RWPE2 (cell line): ENCODE results near the gene FHIT.
"Not testable (repeated sequence)": the region's sequence is repeated elsewhere in the genome, so short reads cannot be mapped to it uniquely, and the experiment has no call there.

Experiments used
- ATAC-seq: fragments of 200-7000 bp; cut with Tn5 transposase; 3 replicates; pipeline ENCODE4 v1.9.1; 2021; ENCODE audit warnings: low read depth
- DNase-seq: peaks from one replicate; pipeline ENCODE4 v3.0.0-alpha.2; 2020; ENCODE audit warnings: low spot score
- H3K27ac ChIP-seq: fragments of 450-650 bp; 2 replicates; pipeline ENCODE4 v1.5.1; 2017; ENCODE audit warnings: mild to moderate bottlenecking; ENCODE audit not compliant: poor library complexity, severe bottlenecking
- H3K27me3 ChIP-seq: fragments of 250-450 bp; sonication (Bioruptor Pico); 2 replicates; pipeline ENCODE4 v1.5.1; 2021; ENCODE audit warnings: mild to moderate bottlenecking, moderate library complexity; ENCODE audit not compliant: insufficient read depth, poor library complexity, severe bottlenecking
- H3K36me3 ChIP-seq: fragments of 250-450 bp; sonication (Bioruptor Pico); 2 replicates; pipeline ENCODE4 v1.5.1; 2020; ENCODE audit warnings: low read depth, mild to moderate bottlenecking, moderate library complexity
- H3K4me1 ChIP-seq: fragments of 250-450 bp; sonication (Bioruptor Pico); 2 replicates; pipeline ENCODE4 v1.5.1; 2021; ENCODE audit warnings: mild to moderate bottlenecking, moderate library complexity; ENCODE audit not compliant: insufficient read depth, poor library complexity, severe bottlenecking
- H3K4me3 ChIP-seq: fragments of 250-450 bp; sonication (Bioruptor Pico); 2 replicates; pipeline ENCODE4 v1.5.1; 2021; ENCODE audit warnings: mild to moderate bottlenecking, moderate library complexity; ENCODE audit not compliant: severe bottlenecking
- H3K9me3 ChIP-seq: fragments of 250-450 bp; sonication (Bioruptor Pico); 2 replicates; pipeline ENCODE4 v1.5.1; 2021; ENCODE audit warnings: mild to moderate bottlenecking, moderate library complexity; ENCODE audit not compliant: severe bottlenecking
- TF ChIP-seq, protein P1 (sequence below): fragments of 450-650 bp; IDR thresholded peaks from one replicate; pipeline ENCODE4 v1.5.1; 2017; ENCODE audit warnings: mild to moderate bottlenecking, moderate library complexity; ENCODE audit not compliant: poor library complexity, severe bottlenecking

FHIT gene

DNA sequence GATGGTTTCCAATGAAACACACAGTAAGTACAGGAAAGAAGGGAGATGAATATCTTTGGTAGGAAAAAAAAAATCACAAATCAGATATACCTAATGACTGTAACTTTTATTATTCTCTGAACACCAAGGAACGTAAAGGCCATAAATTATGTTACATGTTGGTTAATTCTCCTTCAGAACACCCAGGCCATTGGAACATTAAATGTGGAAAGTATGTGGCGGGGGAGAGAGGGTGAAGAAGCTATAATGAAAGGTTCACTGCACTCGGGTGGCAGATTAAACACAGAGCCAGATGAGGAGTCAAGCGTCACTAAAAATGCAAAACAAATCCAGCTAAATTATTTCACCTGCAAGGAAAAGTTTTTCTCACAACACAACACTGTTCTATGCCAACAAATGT, 193.8 kb downstream of the FHIT start:
- TF ChIP-seq, protein P1, sequence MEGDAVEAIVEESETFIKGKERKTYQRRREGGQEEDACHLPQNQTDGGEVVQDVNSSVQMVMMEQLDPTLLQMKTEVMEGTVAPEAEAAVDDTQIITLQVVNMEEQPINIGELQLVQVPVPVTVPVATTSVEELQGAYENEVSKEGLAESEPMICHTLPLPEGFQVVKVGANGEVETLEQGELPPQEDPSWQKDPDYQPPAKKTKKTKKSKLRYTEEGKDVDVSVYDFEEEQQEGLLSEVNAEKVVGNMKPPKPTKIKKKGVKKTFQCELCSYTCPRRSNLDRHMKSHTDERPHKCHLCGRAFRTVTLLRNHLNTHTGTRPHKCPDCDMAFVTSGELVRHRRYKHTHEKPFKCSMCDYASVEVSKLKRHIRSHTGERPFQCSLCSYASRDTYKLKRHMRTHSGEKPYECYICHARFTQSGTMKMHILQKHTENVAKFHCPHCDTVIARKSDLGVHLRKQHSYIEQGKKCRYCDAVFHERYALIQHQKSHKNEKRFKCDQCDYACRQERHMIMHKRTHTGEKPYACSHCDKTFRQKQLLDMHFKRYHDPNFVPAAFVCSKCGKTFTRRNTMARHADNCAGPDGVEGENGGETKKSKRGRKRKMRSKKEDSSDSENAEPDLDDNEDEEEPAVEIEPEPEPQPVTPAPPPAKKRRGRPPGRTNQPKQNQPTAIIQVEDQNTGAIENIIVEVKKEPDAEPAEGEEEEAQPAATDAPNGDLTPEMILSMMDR: no peak
- ATAC-seq (no peak), DNase-seq (no peak)
- Histone ChIP-seq H3K27me3 (no peaks in the 10 kb centered on the region), H3K9me3 (no peaks in the 10 kb centered on the region), H3K4me1 (no peaks in the 10 kb centered on the region), H3K36me3 (no peaks in the 10 kb centered on the region), H3K27ac (no peak overlapping the region), H3K4me3 (no peak overlapping the region)

DNA sequence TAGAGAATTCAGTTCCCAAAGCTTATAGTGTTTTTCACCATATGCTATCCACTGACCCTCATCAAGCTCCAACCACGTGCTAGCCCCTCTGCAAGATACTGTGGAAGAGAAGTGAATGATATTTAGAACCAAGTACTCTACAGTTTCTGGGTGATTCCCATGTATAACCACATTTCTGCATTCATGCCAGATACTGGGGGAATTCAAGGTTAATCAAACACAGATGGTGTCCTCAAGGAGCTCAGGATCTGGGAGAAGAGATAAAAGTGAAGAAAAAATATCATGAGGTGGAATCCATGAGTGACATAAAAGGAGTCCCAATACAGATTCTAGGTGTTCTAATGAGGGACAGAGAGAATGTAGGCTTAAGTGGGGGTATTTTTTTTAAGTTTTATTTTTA, 195.8 kb downstream of the FHIT start:
- Histone ChIP-seq H3K27ac (no peak overlapping the region), H3K9me3 (no peaks in the 10 kb centered on the region), H3K36me3 (no peaks in the 10 kb centered on the region), H3K4me3 (no peak overlapping the region), H3K27me3 (no peaks in the 10 kb centered on the region), H3K4me1 (no peaks in the 10 kb centered on the region)
- ATAC-seq (no peak), DNase-seq (no peak)
- TF ChIP-seq, protein P1: no peak

GRCh38 chr3:61053781-61054496, 197.3 kb downstream of the FHIT start:
- ATAC-seq (no peak), DNase-seq (no peak)
- H3K4me1 ChIP-seq: no peaks in the 10 kb centered on the region
- H3K27ac ChIP-seq: no peak overlapping the region
- TF ChIP-seq, protein P1: no peak
- H3K36me3 ChIP-seq: no peaks in the 10 kb centered on the region
- no peak overlapping the region for H3K4me3 ChIP-seq
- H3K9me3 ChIP-seq: no peaks in the 10 kb centered on the region
- H3K27me3 ChIP-seq: no peaks in the 10 kb centered on the region

GRCh38 chr3:61052851-61053250, 198.4 kb downstream of the FHIT start:
- Histone ChIP-seq H3K4me3 (no peak overlapping the region), H3K27me3 (no peaks in the 10 kb centered on the region), H3K4me1 (no peaks in the 10 kb centered on the region), H3K9me3 (no peaks in the 10 kb centered on the region), H3K27ac (no peak overlapping the region), H3K36me3 (no peaks in the 10 kb centered on the region)
- TF ChIP-seq, protein P1: no peak
- DNase-seq (no peak), ATAC-seq (no peak)

GRCh38 chr3:61051666-61052065, 199.6 kb downstream of the FHIT start:
- H3K36me3 ChIP-seq: no peaks in the 10 kb centered on the region
- DNase-seq: no peak
- no peaks in the 10 kb centered on the region for H3K9me3 ChIP-seq
- TF ChIP-seq, protein P1: no peak
- H3K4me1 ChIP-seq: no peaks in the 10 kb centered on the region
- no peak for ATAC-seq
- H3K4me3 ChIP-seq: no peak overlapping the region
- no peak overlapping the region for H3K27ac ChIP-seq
- no peaks in the 10 kb centered on the region for H3K27me3 ChIP-seq

DNA sequence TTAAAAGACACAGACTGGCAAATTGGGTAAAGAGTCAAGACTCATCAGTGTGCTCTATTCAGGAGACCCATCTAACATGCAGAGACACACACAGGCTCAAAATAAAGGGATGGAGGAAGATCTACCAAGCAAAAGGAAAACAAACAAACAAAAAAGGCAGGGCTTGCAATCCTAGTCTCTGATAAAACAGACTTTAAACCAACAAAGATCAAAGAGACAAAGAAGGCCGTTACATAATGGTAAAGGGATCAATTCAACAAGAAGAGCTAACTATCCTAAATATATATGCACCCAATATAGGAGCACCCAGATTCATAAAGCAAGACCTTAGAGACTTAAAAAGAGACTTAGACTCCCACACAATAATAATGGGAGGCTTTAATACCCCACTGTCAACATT, 206.1 kb downstream of the FHIT start:
- not testable (repeated sequence) for H3K27ac ChIP-seq, H3K9me3 ChIP-seq, H3K4me1 ChIP-seq, H3K4me3 ChIP-seq, DNase-seq, H3K36me3 ChIP-seq, H3K27me3 ChIP-seq, ATAC-seq
